ENCODE data around the gene ZNF287. TPM values are rescaled to one million over a fixed set of nuclear protein-coding genes. Genes with fewer than 3 reads are reported as not detected.

The ZNF287 gene
- total and polyA plus RNA-seq, 2 of the 8 experiments (the other 6 are each of a cell fraction or from before 2014, with no cell fraction given): 1.7 to 5.6 TPM

- CTCF ChIA-PET (ENCODE audit: partially characterized antibody): interaction anchor here (0.9 to 34.1 kb wide), 6 partner anchors 17 to 154 kb away, joined by 3 to 941 read pairs (median 3); no protein-coding TSS in a partner anchor
- Histone ChIP-seq H2BK5ac (ENCODE audit: low read depth, low read length) (no peak overlapping the region), H2BK20ac (ENCODE audit: low read length) (no peak overlapping the region), H3K18ac (ENCODE audit: extremely low read depth, low read length) (no peak overlapping the region), H3K4ac (replicated peaks; ENCODE audit: insufficient read length, low read depth, low read length) (no peak overlapping the region), H2BK120ac (replicated peaks; ENCODE audit: low read depth, low read length) (no peak overlapping the region), H2BK15ac (ENCODE audit: low read length) (no peak overlapping the region), H3K4me3 (ENCODE audit: extremely low read depth in 1 of 4, insufficient read depth in 2 of 4, low read depth in 3 of 4, low read length in 4 of 4) (no peak overlapping the region), H3K4me1 (replicated peaks in 1 of 4; ENCODE audit: control insufficient read depth in 3 of 4, insufficient read depth in 4 of 4, low read length in 3 of 4) (peaks cover 0 to 7% (median 0%) of the 10 kb centered on the region in 4 experiments; a peak in 6 of 7 replicates), H3K23me2 (ENCODE audit: low read depth, low read length) (no peaks in the 10 kb centered on the region), H4K5ac (ENCODE audit: insufficient read length, low read depth, low read length) (no peak overlapping the region), H3K56ac (replicated peaks; ENCODE audit: insufficient read length, low read depth, low read length) (no peak overlapping the region), H2AFZ (ENCODE audit: low read length) (no peak overlapping the region), H2BK12ac (ENCODE audit: low read depth, low read length) (no peak overlapping the region), H3K9me3 (ENCODE audit: insufficient read depth in 2 of 2, low read depth in 1 of 2, low read length in 1 of 2) (no peaks in the 10 kb centered on the region), H3K4me2 (ENCODE audit: insufficient read depth in 1 of 2, low read depth in 2 of 2, low read length in 2 of 2) (no peak overlapping the region), H3K79me2 (ENCODE audit: control insufficient read depth in 1 of 2, insufficient read depth in 2 of 2, low read length in 2 of 2) (no peaks in the 10 kb centered on the region), H3K79me1 (ENCODE audit: low read depth, low read length) (no peaks in the 10 kb centered on the region), H2AK5ac (ENCODE audit: low read depth, low read length) (no peak overlapping the region), H3K14ac (ENCODE audit: insufficient read length) (no peak overlapping the region), H4K91ac (replicated peaks; ENCODE audit: insufficient read length, low read length) (no peak overlapping the region), H4K8ac (ENCODE audit: extremely low read depth, insufficient read depth, low read length) (no peak overlapping the region), H3K9ac (replicated peaks in 1 of 4; ENCODE audit: extremely low read depth in 1 of 4, low read depth in 3 of 4, low read length in 3 of 4) (no peak overlapping the region), H4K20me1 (replicated peaks in 1 of 2; ENCODE audit: control insufficient read depth in 1 of 2, insufficient read depth in 2 of 2, low read length in 2 of 2) (no peaks in the 10 kb centered on the region), H3K23ac (ENCODE audit: insufficient read length) (no peak overlapping the region), H3K27ac (ENCODE audit: low read depth, low read length) (no peak overlapping the region), H3K27me3 (replicated peaks in 1 of 4; ENCODE audit: control insufficient read depth in 3 of 4, extremely low read depth in 1 of 4, insufficient read depth in 3 of 4, low read length in 3 of 4) (peaks cover 0 to 2% (median 0%) of the 10 kb centered on the region in 4 experiments; a peak in 2 of 7 replicates), H3K36me3 (ENCODE audit: control insufficient read depth in 2 of 4, insufficient read depth in 4 of 4, low read length in 3 of 4) (no peaks in the 10 kb centered on the region)
- WGBS, 2 experiments (ENCODE audit: extremely low coverage in 1 of 2, insufficient coverage in 1 of 2, insufficient read length in 1 of 2, insufficient replicate concordance in 2 of 2, low coverage in 1 of 2, low lambda C conversion rate in 2 of 2, missing lambda C conversion rate in 1 of 2): 92% methylated on average over 7 of the region's 7 CpGs; no CpG with 5 or more reads in 1 of the 2 experiments
- no peak for TF ChIP-seq YY1 (IDR thresholded peaks at IDR 0.05; ENCODE audit: low read depth, low read length)
- no peak for TF ChIP-seq TAF7 (optimal IDR thresholded peaks at IDR 0.05; ENCODE audit: borderline replicate concordance, low read depth, low read length)
- TF ChIP-seq ATF2 (IDR thresholded peaks at IDR 0.05; ENCODE audit: low read length): no peak
- no peak for TF ChIP-seq MAFK (IDR thresholded peaks at IDR 0.05; ENCODE audit: low read depth, low read length)
- no peak for TF ChIP-seq SUZ12 (IDR thresholded peaks at IDR 0.05; ENCODE audit: low read length)
- no peak for TF ChIP-seq BACH1 (IDR thresholded peaks at IDR 0.05; ENCODE audit: low read length)
- no peak for TF ChIP-seq CTBP2 (IDR thresholded peaks at IDR 0.05; ENCODE audit: borderline replicate concordance, insufficient read depth, insufficient read length, low read length)
- no peak for DNase-seq (ENCODE audit: low read depth in 1 of 2, low spot score in 2 of 2)
- no peak for FAIRE-seq
- POLR2A ChIA-PET (ENCODE audit: partially characterized antibody): interaction anchor here (0.9 to 2.1 kb wide), 5 partner anchors 33 to 79 kb away, joined by 3 to 9 read pairs (median 5); no protein-coding TSS in a partner anchor
Observed at GRCh38 chr17:16517477-16517876, 51.5 kb downstream of the ZNF287 start.
